A549 (cell line): ENCODE data around the gene LY6G6C. TPM values are rescaled to one million over a fixed set of nuclear protein-coding genes. Genes with fewer than 3 reads are reported as not detected.
A peak's percentile ranks its signal among the peaks of the same experiment; 100 is the strongest.

Experiments used
- ATAC-seq, 2 experiments: fragments of 200-7000 bp in 1 of 2; fragments of >200 bp in 1 of 2; cut with Nextera tagmentation in 1 of 2; cut with Tn5 transposase in 1 of 2; 3 replicates each; pipeline versions ENCODE4 v1.8.0 to v1.9.1; 2018 to 2020; ENCODE audit warnings: mild to moderate bottlenecking in 1 of 2, moderate library complexity in 1 of 2
- CTCF ChIA-PET: fragments of 300-600 bp; sonication (Branson Sonifier 250); formaldehyde crosslinking; extraction: SDS; loops from one replicate; lab custom pipeline; 2021; ENCODE audit warnings: antibody characterized with exemption, inconsistent platforms; lab: Yijun Ruan, JAX
- POLR2A ChIA-PET: fragments of 350-600 bp; formaldehyde crosslinking; extraction: SDS; loops from one replicate; lab custom pipeline; 2021; ENCODE audit warnings: antibody characterized with exemption, inconsistent platforms; lab: Yijun Ruan, JAX
- DNase-seq, 2 experiments: peaks; one replicate each; pipeline versions ENCODE4 v3.0.0 to v3.0.0-alpha.2; 2011 to 2016; ENCODE audit warnings: low read depth in 1 of 2, low spot score in 1 of 2
- FAIRE-seq: peaks from 2 replicates; lab custom pipeline; 2011; peaks lifted over from hg19 to GRCh38; lab: Jason Lieb, UNC
- H3K27ac ChIP-seq, 2 experiments: fragments of >200 bp; sonication (Bioruptor Twin); formaldehyde crosslinking; 3 replicates each; pipeline ENCODE4 v1.5.1; 2016 to 2017
- H3K4me1 ChIP-seq: fragments of >200 bp; sonication (Bioruptor Twin); formaldehyde crosslinking; 3 replicates; pipeline ENCODE4 v1.6.1; 2016
- H3K4me2 ChIP-seq: fragments of >200 bp; sonication (Bioruptor Twin); formaldehyde crosslinking; 3 replicates; pipeline ENCODE4 v1.6.1; 2016
- H3K4me3 ChIP-seq: fragments of >200 bp; sonication (Bioruptor Twin); formaldehyde crosslinking; 3 replicates; pipeline ENCODE4 v1.5.1; 2016
- H3K9me3 ChIP-seq: fragments of >200 bp; sonication (Bioruptor Twin); formaldehyde crosslinking; 3 replicates; pipeline ENCODE4 v1.6.1; 2016
- BHLHE40 ChIP-seq: IDR thresholded peaks from 2 replicates; pipeline ENCODE4 v1.6.1; 2012; ENCODE audit warnings: low read depth, low read length, inconsistent platforms
- CBX2 ChIP-seq: fragments of 200-600 bp; sonication (generic); IDR thresholded peaks from 2 replicates; pipeline ENCODE4 v1.6.1; 2016; ENCODE audit warnings: low read depth, mild to moderate bottlenecking, borderline replicate concordance
- CEBPB ChIP-seq, 2 experiments: fragments of >200 bp in 1 of 2; sonication (Bioruptor Twin) in 1 of 2; formaldehyde crosslinking in 1 of 2; IDR thresholded peaks; 2 replicates each; pipeline ENCODE4 v1.6.1; 2012 to 2016
- CHD2 ChIP-seq: fragments of 150-350 bp; IDR thresholded peaks from 2 replicates; pipeline ENCODE4 v1.6.1; 2014; ENCODE audit warnings: low read length; ENCODE audit not compliant: partially characterized antibody
- CHD4 ChIP-seq: fragments of 200-600 bp; sonication (generic); IDR thresholded peaks from 2 replicates; pipeline ENCODE4 v1.6.1; 2016; ENCODE audit warnings: antibody characterized with exemption, mild to moderate bottlenecking, borderline replicate concordance
- EHF ChIP-seq: fragments of 250-450 bp; sonication (Bioruptor Pico); IDR thresholded peaks from 2 replicates; pipeline ENCODE4 v1.5.0; 2020; ENCODE audit warnings: mild to moderate bottlenecking
- EP300 ChIP-seq, 2 experiments: fragments of >200 bp; sonication (Bioruptor Twin); formaldehyde crosslinking; IDR thresholded peaks; 2 replicates in 1 of 2; 3 replicates in 1 of 2; pipeline ENCODE4 v1.6.1; 2016 to 2017
- ESRRA ChIP-seq: fragments of 150-350 bp; IDR thresholded peaks from 2 replicates; pipeline ENCODE4 v1.6.1; 2014; ENCODE audit warnings: mild to moderate bottlenecking, low read length, borderline replicate concordance
- FOSB ChIP-seq: fragments of 250-450 bp; sonication (Bioruptor Pico); IDR thresholded peaks from 2 replicates; pipeline ENCODE4 v1.5.0; 2020; ENCODE audit warnings: mild to moderate bottlenecking, moderate library complexity
- HOXA7 ChIP-seq: fragments of 250-450 bp; sonication (Bioruptor Pico); IDR thresholded peaks from 2 replicates; pipeline ENCODE4 v1.5.0; 2020; ENCODE audit warnings: mild to moderate bottlenecking, moderate library complexity
- HOXB13 ChIP-seq: fragments of 250-450 bp; sonication (Bioruptor Pico); IDR thresholded peaks from 2 replicates; pipeline ENCODE4 v1.5.0; 2020; ENCODE audit warnings: low read depth, mild to moderate bottlenecking, moderate library complexity
- HOXB5 ChIP-seq: fragments of 250-450 bp; sonication (Bioruptor Pico); IDR thresholded peaks from 2 replicates; pipeline ENCODE4 v1.5.0; 2020; ENCODE audit warnings: mild to moderate bottlenecking, moderate library complexity
- JUN ChIP-seq, 2 experiments: fragments of >200 bp; sonication (Bioruptor Twin); formaldehyde crosslinking; IDR thresholded peaks; 2 replicates in 1 of 2; 3 replicates in 1 of 2; pipeline ENCODE4 v1.6.1; 2016 to 2017
- KDM5A ChIP-seq: fragments of 200-600 bp; sonication (generic); IDR thresholded peaks from 2 replicates; pipeline ENCODE4 v1.6.1; 2016; ENCODE audit warnings: antibody characterized with exemption, mild to moderate bottlenecking
- NFE2L2 ChIP-seq: fragments of 150-350 bp; conservative IDR thresholded peaks from 2 replicates; pipeline ENCODE4 v1.6.1; 2014; ENCODE audit warnings: low read length
- NPAS2 ChIP-seq: fragments of 250-450 bp; sonication (Bioruptor Pico); IDR thresholded peaks from 2 replicates; pipeline ENCODE4 v1.8.0; 2022; ENCODE audit warnings: mild to moderate bottlenecking, moderate library complexity, borderline replicate concordance
- NR3C1 ChIP-seq: fragments of >200 bp; sonication (Bioruptor Twin); formaldehyde crosslinking; IDR thresholded peaks from 3 replicates; pipeline ENCODE4 v1.6.1; 2017
- POLR2AphosphoS2 ChIP-seq: conservative IDR thresholded peaks from 2 replicates; pipeline ENCODE4 v1.6.1; 2012; ENCODE audit warnings: low read length, improper control_type of control experiment, inconsistent platforms
- RFX5 ChIP-seq: fragments of 450-650 bp; IDR thresholded peaks from 2 replicates; pipeline ENCODE4 v1.7.1; 2014; ENCODE audit warnings: antibody characterized with exemption, mild to moderate bottlenecking, moderate library complexity
- SMC3 ChIP-seq: fragments of >200 bp; sonication (Bioruptor Twin); formaldehyde crosslinking; IDR thresholded peaks from 3 replicates; pipeline ENCODE4 v1.6.1; 2018; ENCODE audit warnings: inconsistent platforms
- ZC3H11A ChIP-seq: fragments of 450-650 bp; IDR thresholded peaks from 2 replicates; pipeline ENCODE4 v1.6.1; 2014; ENCODE audit warnings: antibody characterized with exemption, mild to moderate bottlenecking
- ZSCAN20 ChIP-seq: fragments of 250-450 bp; sonication (Bioruptor Pico); IDR thresholded peaks from 2 replicates; pipeline ENCODE4 v1.8.0; 2022; ENCODE audit warnings: mild to moderate bottlenecking, moderate library complexity
- WGBS: methylation state at CpG from one replicate; pipeline ENCODE4 v1.1.6; 2017; ENCODE audit errors: missing lambda C conversion rate; 5-methylcytosine and 5-hydroxymethylcytosine counted together
- polyA plus RNA-seq, 4 experiments: library from polyadenylated mRNA; depleted of rRNA in 3 of 4; stranded (reverse); fragments of >200 nt; fragmentation: RNase III in 1 of 4; extraction: RNeasy Plus Mini Kit Qiagen cat#74134 plus additional on column Dnase treatment in 1 of 4; gene quantifications; 2 replicates in 3 of 4; 3 replicates in 1 of 4; pipeline ENCODE4 v1.2.3, GENCODE V29; 2011 to 2017
- TF ChIP-seq, protein P1 (sequence below): IDR thresholded peaks from 2 replicates; pipeline ENCODE4 v1.6.1; 2012; ENCODE audit warnings: low read depth, borderline replicate concordance
- TF ChIP-seq, protein P2 (sequence below): fragments of >200 bp; sonication (Bioruptor Twin); formaldehyde crosslinking; IDR thresholded peaks from 3 replicates; pipeline ENCODE4 v1.5.1; 2016
- TF ChIP-seq, protein P3 (sequence below): fragments of 200-600 bp; sonication (generic); IDR thresholded peaks from 2 replicates; pipeline ENCODE4 v1.6.1; 2016; ENCODE audit warnings: antibody characterized with exemption, mild to moderate bottlenecking, moderate library complexity
- TF ChIP-seq, protein P4 (sequence below): fragments of 250-450 bp; sonication (Bioruptor Pico); IDR thresholded peaks from 2 replicates; pipeline ENCODE4 v1.5.0; 2021; ENCODE audit warnings: mild to moderate bottlenecking, moderate library complexity, borderline replicate concordance
- TF ChIP-seq, protein P5 (sequence below): fragments of >200 bp; sonication (Bioruptor Twin); formaldehyde crosslinking; IDR thresholded peaks from 2 replicates; pipeline ENCODE4 v1.6.1; 2016

Gene LY6G6C
- polyA plus RNA-seq, 2 of the 4 experiments (the other 2 are of a cell fraction), result 0.08 to 0.21 TPM

DNA sequence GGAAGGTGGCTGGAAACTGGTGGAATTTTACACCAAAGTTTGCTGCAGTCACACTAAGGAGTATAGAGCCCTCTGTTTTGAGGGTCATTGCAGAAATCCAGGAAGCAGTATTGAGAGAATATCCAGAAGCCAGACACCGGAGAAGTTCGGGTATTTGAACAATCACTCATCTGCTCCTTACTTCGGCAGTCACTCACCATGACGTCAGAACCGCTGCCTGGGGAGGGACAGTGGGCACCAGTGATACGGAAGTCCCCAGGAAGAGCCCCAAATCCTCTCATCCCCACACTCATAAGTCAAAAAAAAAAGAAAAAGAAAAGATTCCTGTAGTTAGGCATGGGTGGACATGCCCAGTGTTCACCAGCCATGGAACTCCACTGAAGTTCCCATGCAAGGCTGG lies 44.6 kb downstream of the LY6G6C start (continued):
- TF ChIP-seq ESRRA (no peak), CEBPB (IDR thresholded peaks at IDR 0.05) (no peak), BHLHE40 (no peak)
- TF ChIP-seq, protein P1, sequence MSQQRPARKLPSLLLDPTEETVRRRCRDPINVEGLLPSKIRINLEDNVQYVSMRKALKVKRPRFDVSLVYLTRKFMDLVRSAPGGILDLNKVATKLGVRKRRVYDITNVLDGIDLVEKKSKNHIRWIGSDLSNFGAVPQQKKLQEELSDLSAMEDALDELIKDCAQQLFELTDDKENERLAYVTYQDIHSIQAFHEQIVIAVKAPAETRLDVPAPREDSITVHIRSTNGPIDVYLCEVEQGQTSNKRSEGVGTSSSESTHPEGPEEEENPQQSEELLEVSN, result no peak

DNA sequence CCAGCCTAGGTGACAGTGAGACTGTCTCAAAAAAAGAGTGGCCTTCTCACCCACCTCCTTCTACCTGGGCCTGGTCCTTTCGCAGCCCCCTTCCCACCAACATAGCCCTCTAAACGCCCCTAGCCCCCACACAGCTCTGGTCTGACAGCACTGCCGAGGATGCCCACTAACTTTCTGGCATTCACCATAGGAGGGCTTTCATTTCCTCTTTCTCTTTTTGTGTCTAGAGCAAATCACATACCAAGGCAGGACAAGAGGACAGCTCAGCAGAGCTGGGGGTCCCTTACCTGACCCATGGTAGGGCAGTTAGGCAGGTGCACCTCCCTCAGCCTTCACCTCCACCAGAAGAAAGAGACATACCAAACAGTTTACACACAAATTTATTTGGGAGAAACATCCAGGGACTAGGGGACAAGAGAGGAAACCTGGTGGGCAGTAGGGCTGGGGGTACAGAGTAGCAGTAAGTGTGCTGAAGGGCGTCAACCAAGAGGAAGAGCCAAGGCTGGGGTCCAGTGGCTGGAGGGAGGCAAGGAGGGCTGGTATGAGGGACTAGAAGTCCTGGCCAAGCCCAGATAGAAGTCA lies 45.1 kb downstream of the LY6G6C start:
- DNase-seq (no peak), FAIRE-seq (no peak), ATAC-seq (no peak)
- TF ChIP-seq HOXA7 (CRISPR knock-in tag) (no peak), NR3C1 (no peak), NFE2L2 (no peak), EP300 (IDR thresholded peaks at IDR 0.05) (no peak), HOXB5 (CRISPR knock-in tag) (no peak), CHD2 (no peak), BHLHE40 (no peak), SMC3 (no peak), EHF (CRISPR knock-in tag) (no peak)
- TF ChIP-seq, protein P2, sequence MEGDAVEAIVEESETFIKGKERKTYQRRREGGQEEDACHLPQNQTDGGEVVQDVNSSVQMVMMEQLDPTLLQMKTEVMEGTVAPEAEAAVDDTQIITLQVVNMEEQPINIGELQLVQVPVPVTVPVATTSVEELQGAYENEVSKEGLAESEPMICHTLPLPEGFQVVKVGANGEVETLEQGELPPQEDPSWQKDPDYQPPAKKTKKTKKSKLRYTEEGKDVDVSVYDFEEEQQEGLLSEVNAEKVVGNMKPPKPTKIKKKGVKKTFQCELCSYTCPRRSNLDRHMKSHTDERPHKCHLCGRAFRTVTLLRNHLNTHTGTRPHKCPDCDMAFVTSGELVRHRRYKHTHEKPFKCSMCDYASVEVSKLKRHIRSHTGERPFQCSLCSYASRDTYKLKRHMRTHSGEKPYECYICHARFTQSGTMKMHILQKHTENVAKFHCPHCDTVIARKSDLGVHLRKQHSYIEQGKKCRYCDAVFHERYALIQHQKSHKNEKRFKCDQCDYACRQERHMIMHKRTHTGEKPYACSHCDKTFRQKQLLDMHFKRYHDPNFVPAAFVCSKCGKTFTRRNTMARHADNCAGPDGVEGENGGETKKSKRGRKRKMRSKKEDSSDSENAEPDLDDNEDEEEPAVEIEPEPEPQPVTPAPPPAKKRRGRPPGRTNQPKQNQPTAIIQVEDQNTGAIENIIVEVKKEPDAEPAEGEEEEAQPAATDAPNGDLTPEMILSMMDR, result no peak
- no peaks in the 10 kb centered on the region for H3K9me3 ChIP-seq
- WGBS, result 67% methylated on average over 4 of the region's 4 CpGs
- H3K4me2 ChIP-seq, result peak overlapping the region; percentile 47; the same call in 2 of the 3 replicates
- H3K27ac ChIP-seq, result peak overlapping the region; percentile 21 to 34; a peak in 2 of 6 replicates
- no peak overlapping the region for H3K4me3 ChIP-seq
- POLR2A ChIA-PET, result no interaction called here
- peaks cover 8% of the 10 kb centered on the region; the same call in 1 of the 3 replicates for H3K4me1 ChIP-seq
- CTCF ChIA-PET, result no interaction called here

DNA sequence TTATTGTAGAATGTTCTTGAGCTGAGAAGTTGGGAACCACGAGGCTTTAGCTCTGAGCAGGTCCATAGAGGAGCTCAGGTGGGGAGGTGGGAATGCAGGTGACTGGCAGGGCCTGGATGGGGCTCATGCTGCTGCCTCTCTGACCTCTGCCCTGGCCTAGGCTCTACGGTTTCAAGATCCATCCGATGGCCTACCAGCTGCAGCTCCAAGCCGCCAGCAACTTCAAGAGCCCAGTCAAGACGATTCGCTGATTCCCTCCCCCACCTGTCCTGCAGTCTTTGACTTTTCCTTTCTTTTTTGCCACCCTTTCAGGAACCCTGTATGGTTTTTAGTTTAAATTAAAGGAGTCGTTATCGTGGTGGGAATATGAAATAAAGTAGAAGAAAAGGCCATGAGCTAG lies 51.9 kb downstream of the LY6G6C start, which contains the start of gene LY6G5B:
TSS of gene LY6G5B (plus strand) at position 301 of the 400 bp plus-strand sequence. CDS start 975 bp downstream, outside the sequence.
- CTCF ChIA-PET, result interaction anchor here (1.2 to 2.1 kb wide), 4 partner anchors 21 to 283 kb away, joined by 3 to 5 read pairs (median 4); partner anchors contain the start of gene ATP6V1G2
- H3K4me2 ChIP-seq, result no peak within 1 kb of the TSS
- no peak within 1 kb of the TSS for H3K4me3 ChIP-seq
- no peak for FAIRE-seq
- no peaks in the 10 kb centered on the region for H3K9me3 ChIP-seq
- peaks cover 8% of the 10 kb centered on the region; the same call in 1 of the 3 replicates for H3K4me1 ChIP-seq
- no peak for TF ChIP-seq RFX5
- TF ChIP-seq HOXB13 (CRISPR knock-in tag), result no peak
- no peak for TF ChIP-seq ZSCAN20 (CRISPR knock-in tag)
- TF ChIP-seq, protein P3, sequence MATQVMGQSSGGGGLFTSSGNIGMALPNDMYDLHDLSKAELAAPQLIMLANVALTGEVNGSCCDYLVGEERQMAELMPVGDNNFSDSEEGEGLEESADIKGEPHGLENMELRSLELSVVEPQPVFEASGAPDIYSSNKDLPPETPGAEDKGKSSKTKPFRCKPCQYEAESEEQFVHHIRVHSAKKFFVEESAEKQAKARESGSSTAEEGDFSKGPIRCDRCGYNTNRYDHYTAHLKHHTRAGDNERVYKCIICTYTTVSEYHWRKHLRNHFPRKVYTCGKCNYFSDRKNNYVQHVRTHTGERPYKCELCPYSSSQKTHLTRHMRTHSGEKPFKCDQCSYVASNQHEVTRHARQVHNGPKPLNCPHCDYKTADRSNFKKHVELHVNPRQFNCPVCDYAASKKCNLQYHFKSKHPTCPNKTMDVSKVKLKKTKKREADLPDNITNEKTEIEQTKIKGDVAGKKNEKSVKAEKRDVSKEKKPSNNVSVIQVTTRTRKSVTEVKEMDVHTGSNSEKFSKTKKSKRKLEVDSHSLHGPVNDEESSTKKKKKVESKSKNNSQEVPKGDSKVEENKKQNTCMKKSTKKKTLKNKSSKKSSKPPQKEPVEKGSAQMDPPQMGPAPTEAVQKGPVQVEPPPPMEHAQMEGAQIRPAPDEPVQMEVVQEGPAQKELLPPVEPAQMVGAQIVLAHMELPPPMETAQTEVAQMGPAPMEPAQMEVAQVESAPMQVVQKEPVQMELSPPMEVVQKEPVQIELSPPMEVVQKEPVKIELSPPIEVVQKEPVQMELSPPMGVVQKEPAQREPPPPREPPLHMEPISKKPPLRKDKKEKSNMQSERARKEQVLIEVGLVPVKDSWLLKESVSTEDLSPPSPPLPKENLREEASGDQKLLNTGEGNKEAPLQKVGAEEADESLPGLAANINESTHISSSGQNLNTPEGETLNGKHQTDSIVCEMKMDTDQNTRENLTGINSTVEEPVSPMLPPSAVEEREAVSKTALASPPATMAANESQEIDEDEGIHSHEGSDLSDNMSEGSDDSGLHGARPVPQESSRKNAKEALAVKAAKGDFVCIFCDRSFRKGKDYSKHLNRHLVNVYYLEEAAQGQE, result no peak
- TF ChIP-seq, protein P4, sequence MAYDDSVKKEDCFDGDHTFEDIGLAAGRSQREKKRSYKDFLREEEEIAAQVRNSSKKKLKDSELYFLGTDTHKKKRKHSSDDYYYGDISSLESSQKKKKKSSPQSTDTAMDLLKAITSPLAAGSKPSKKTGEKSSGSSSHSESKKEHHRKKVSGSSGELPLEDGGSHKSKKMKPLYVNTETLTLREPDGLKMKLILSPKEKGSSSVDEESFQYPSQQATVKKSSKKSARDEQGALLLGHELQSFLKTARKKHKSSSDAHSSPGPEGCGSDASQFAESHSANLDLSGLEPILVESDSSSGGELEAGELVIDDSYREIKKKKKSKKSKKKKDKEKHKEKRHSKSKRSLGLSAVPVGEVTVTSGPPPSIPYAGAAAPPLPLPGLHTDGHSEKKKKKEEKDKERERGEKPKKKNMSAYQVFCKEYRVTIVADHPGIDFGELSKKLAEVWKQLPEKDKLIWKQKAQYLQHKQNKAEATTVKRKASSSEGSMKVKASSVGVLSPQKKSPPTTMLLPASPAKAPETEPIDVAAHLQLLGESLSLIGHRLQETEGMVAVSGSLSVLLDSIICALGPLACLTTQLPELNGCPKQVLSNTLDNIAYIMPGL (CRISPR knock-in tag), result no peak
- no peak for TF ChIP-seq CHD4
- no peak for TF ChIP-seq POLR2AphosphoS2
- no peak for TF ChIP-seq JUN (IDR thresholded peaks at IDR 0.05)
- TF ChIP-seq, protein P5, sequence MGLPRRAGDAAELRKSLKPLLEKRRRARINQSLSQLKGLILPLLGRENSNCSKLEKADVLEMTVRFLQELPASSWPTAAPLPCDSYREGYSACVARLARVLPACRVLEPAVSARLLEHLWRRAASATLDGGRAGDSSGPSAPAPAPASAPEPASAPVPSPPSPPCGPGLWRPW, result no peak
- no peak for TF ChIP-seq ZC3H11A
- no peak for TF ChIP-seq ESRRA
- no peak for TF ChIP-seq CBX2
- TF ChIP-seq KDM5A, result no peak
- TF ChIP-seq FOSB (CRISPR knock-in tag), result no peak
- TF ChIP-seq NPAS2 (CRISPR knock-in tag), result no peak
- no peak within 1 kb of the TSS for H3K27ac ChIP-seq
- POLR2A ChIA-PET, result no interaction called here
- WGBS, result 90% methylated on average over 8 of the region's 8 CpGs
- ATAC-seq, result no peak
- no peak for DNase-seq
